CD14-positive monocyte (primary cell): ENCODE measurements around the gene TIAM1. TPM values are rescaled to one million over a fixed set of nuclear protein-coding genes. Genes with fewer than 3 reads are reported as not detected.

Experiments
- DNase-seq, 3 donors: peaks; one replicate each; pipeline ENCODE4 v3.0.0-alpha.2; 2011 to 2022
- H2AFZ ChIP-seq: 2 replicates; pipeline ENCODE4 v1.6.0; 2012; ENCODE audit warnings: mild to moderate bottlenecking, low read depth, low read length, inconsistent platforms; ENCODE audit not compliant: insufficient read depth, poor library complexity, severe bottlenecking
- H3K27ac ChIP-seq, 2 donors: 1 replicate in 1 of 2; 2 replicates in 1 of 2; pipeline ENCODE4 v1.5.1; 2012 to 2013; ENCODE audit warnings: low read length in 2 of 2, control low read depth in 1 of 2, inconsistent platforms in 1 of 2, low read depth in 1 of 2, mild to moderate bottlenecking in 1 of 2
- H3K27me3 ChIP-seq, 2 donors: one replicate each; pipeline versions ENCODE4 v1.6.0 to v1.6.1; 2011 to 2013; ENCODE audit warnings: low read length in 2 of 2; ENCODE audit not compliant: control insufficient read depth in 2 of 2, insufficient read depth in 2 of 2
- H3K36me3 ChIP-seq, 2 donors: replicated peaks in 1 of 2; 1 replicate in 1 of 2; 2 replicates in 1 of 2; pipeline versions ENCODE4 v1.5.1 to v1.6.1; 2012 to 2013; ENCODE audit warnings: low read length in 2 of 2, control low read depth in 1 of 2, inconsistent platforms in 1 of 2, mild to moderate bottlenecking in 1 of 2; ENCODE audit not compliant: insufficient read depth in 2 of 2, control insufficient read depth in 1 of 2
- H3K4me1 ChIP-seq, 2 donors: 1 replicate in 1 of 2; 2 replicates in 1 of 2; pipeline versions ENCODE4 v1.5.1 to v1.6.1; 2012 to 2013; ENCODE audit warnings: low read length in 2 of 2, control low read depth in 1 of 2, inconsistent platforms in 1 of 2, mild to moderate bottlenecking in 1 of 2, moderate library complexity in 1 of 2; ENCODE audit not compliant: insufficient read depth in 2 of 2, control insufficient read depth in 1 of 2
- H3K4me2 ChIP-seq: replicated peaks from 2 replicates; pipeline ENCODE3; 2012; ENCODE audit warnings: low read length, moderate library complexity, mild to moderate bottlenecking; ENCODE audit not compliant: poor library complexity, severe bottlenecking; ENCODE audit errors: extremely low read depth
- H3K4me3 ChIP-seq, 3 experiments: fragments of 200-600 bp in 1 of 3; sonication (generic) in 1 of 3; replicated peaks in 1 of 3; 1 replicate in 2 of 3; 2 replicates in 1 of 3; pipeline ENCODE4 v1.5.1; 2011 to 2013; ENCODE audit warnings: low read length in 3 of 3, mild to moderate bottlenecking in 3 of 3, control low read depth in 2 of 3, low read depth in 2 of 3, inconsistent platforms in 1 of 3, moderate library complexity in 1 of 3
- H3K79me2 ChIP-seq: 2 replicates; pipeline ENCODE4 v1.6.0; 2012; ENCODE audit warnings: mild to moderate bottlenecking, control low read depth, inconsistent platforms, low read length, moderate library complexity; ENCODE audit not compliant: insufficient read depth
- H3K9ac ChIP-seq: 2 replicates; pipeline ENCODE4 v1.6.0; 2017; ENCODE audit warnings: low read length, mild to moderate bottlenecking; ENCODE audit not compliant: insufficient read depth, poor library complexity, severe bottlenecking
- H3K9me3 ChIP-seq, 2 donors: replicated peaks in 1 of 2; 1 replicate in 1 of 2; 2 replicates in 1 of 2; pipeline versions ENCODE4 v1.5.1 to v1.6.1; 2012 to 2013; ENCODE audit warnings: low read length in 2 of 2, control low read depth in 1 of 2; ENCODE audit not compliant: control insufficient read depth in 1 of 2, insufficient read depth in 1 of 2
- H4K20me1 ChIP-seq: 2 replicates; pipeline ENCODE4 v1.6.0; 2012; ENCODE audit warnings: mild to moderate bottlenecking, low read length, control low read depth, moderate library complexity; ENCODE audit not compliant: insufficient read depth
- H3K27ac Mint-ChIP-seq, 7 donors: one replicate each; pipeline ENCODE4 v1.8.0; 2020; ENCODE audit warnings: mild to moderate bottlenecking in 7 of 7, mixed read lengths in 7 of 7, moderate library complexity in 6 of 7, inconsistent platforms in 2 of 7
- H3K27me3 Mint-ChIP-seq, 3 donors: one replicate each; pipeline ENCODE4 v1.8.0; 2021 to 2022; ENCODE audit warnings: low read depth in 3 of 3, mild to moderate bottlenecking in 3 of 3, mixed read lengths in 3 of 3, moderate library complexity in 3 of 3, inconsistent platforms in 1 of 3
- H3K36me3 Mint-ChIP-seq, 2 donors: one replicate each; pipeline ENCODE4 v1.8.0; 2020; ENCODE audit warnings: mixed read lengths in 2 of 2, inconsistent platforms in 1 of 2, mild to moderate bottlenecking in 1 of 2
- H3K4me1 Mint-ChIP-seq: one replicate; pipeline ENCODE4 v1.8.0; 2020; ENCODE audit warnings: mild to moderate bottlenecking, mixed read lengths
- H3K4me3 Mint-ChIP-seq, 2 donors: one replicate each; pipeline ENCODE4 v1.8.0; 2020; ENCODE audit warnings: mild to moderate bottlenecking in 2 of 2, mixed read lengths in 2 of 2, moderate library complexity in 1 of 2
- H3K9me3 Mint-ChIP-seq, 7 donors: one replicate each; pipeline ENCODE4 v1.8.0; 2020 to 2022; ENCODE audit warnings: mixed read lengths in 7 of 7, mild to moderate bottlenecking in 6 of 7, moderate library complexity in 6 of 7, inconsistent platforms in 2 of 7
- WGBS: methylation state at CpG from one replicate; pipeline ENCODE4 v1.1.5; 2013; ENCODE audit warnings: missing lambda C conversion rate; ENCODE audit not compliant: insufficient coverage; 5-methylcytosine and 5-hydroxymethylcytosine counted together
- intact Hi-C, 2 donors: fragments of 100-400 bp; cut with micrococcal nuclease; formaldehyde crosslinking; loops; one replicate each; pipeline versions ENCODE4 v1.15.0 to v1.15.1; 2023
- polyA plus RNA-seq, 3 donors: library from polyadenylated mRNA; depleted of rRNA in 1 of 3; unstranded in 2 of 3; stranded (reverse) in 1 of 3; fragments of 300-500 nt in 2 of 3; fragments of >200 nt in 1 of 3; fragmentation: Illumina TruSeq in 2 of 3; gene quantifications; 1 replicate in 2 of 3; 2 replicates in 1 of 3; pipeline ENCODE4 v1.2.3, GENCODE V29; 2012 to 2021
- TF ChIP-seq, protein P1 (sequence below): fragments of 200-600 bp; IDR thresholded peaks from one replicate; pipeline ENCODE4 v1.8.0; 2022; ENCODE audit warnings: antibody characterized with exemption, mild to moderate bottlenecking

Gene TIAM1
- polyA plus RNA-seq, 3 donors, result 17.7 to 55.0 (median 45.3) TPM

DNA sequence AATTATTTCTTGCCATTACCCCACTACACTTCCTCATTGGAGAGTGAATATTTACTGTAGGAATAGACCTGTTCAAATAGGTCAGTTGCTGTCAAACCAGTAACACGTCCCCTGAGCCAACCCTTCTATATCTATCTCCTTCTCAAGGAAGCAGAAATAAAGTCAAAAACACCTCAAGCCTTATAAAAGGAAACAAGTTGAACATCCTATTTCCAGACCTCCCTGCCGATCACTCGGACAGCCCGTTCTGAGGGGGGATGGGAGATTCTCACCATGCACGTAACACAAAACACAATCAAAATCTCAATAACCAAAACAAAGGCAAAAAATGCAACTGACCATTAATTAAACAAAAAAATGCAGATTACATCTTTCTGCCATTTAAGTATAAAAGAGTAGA lies 184.3 kb downstream of the TIAM1 start:
- peak overlapping the region; percentile 37 for H3K4me2 ChIP-seq
- H3K4me1 ChIP-seq, result peaks cover 22 to 28% of the 10 kb centered on the region in 2 donors
- Mint-ChIP-seq H3K4me1 (peaks cover 30% of the 10 kb centered on the region), H3K4me3 (peak overlapping the region in 1 of 2 donors; percentile 71), H3K9me3 (peaks cover 5 to 24% (median 19%) of the 10 kb centered on the region in 7 donors), H3K27ac (peak overlapping the region in 3 of 7 donors; percentile 13 to 82 (median 35)), H3K27me3 (peaks cover 0 to 2% (median 0%) of the 10 kb centered on the region in 3 donors), H3K36me3 (peaks cover 24 to 56% of the 10 kb centered on the region in 2 donors)
- no peaks in the 10 kb centered on the region for H3K79me2 ChIP-seq
- H3K4me3 ChIP-seq, result peak overlapping the region in 1 of 3 experiments; percentile 37
- peaks cover 5 to 59% of the 10 kb centered on the region in 2 donors for H3K36me3 ChIP-seq
- H3K9ac ChIP-seq, result no peak overlapping the region
- no peak overlapping the region for H2AFZ ChIP-seq
- H4K20me1 ChIP-seq, result peaks cover 17% of the 10 kb centered on the region
- no peak for DNase-seq
- H3K27ac ChIP-seq, result no peak overlapping the region
- intact Hi-C loops, result no loop called here
- peaks cover 13 to 24% of the 10 kb centered on the region in 2 donors for H3K9me3 ChIP-seq
- TF ChIP-seq, protein P1, sequence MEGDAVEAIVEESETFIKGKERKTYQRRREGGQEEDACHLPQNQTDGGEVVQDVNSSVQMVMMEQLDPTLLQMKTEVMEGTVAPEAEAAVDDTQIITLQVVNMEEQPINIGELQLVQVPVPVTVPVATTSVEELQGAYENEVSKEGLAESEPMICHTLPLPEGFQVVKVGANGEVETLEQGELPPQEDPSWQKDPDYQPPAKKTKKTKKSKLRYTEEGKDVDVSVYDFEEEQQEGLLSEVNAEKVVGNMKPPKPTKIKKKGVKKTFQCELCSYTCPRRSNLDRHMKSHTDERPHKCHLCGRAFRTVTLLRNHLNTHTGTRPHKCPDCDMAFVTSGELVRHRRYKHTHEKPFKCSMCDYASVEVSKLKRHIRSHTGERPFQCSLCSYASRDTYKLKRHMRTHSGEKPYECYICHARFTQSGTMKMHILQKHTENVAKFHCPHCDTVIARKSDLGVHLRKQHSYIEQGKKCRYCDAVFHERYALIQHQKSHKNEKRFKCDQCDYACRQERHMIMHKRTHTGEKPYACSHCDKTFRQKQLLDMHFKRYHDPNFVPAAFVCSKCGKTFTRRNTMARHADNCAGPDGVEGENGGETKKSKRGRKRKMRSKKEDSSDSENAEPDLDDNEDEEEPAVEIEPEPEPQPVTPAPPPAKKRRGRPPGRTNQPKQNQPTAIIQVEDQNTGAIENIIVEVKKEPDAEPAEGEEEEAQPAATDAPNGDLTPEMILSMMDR, result no peak
- no CpG with 5 or more reads among the region's 5 CpGs for WGBS
- no peaks in the 10 kb centered on the region for H3K27me3 ChIP-seq

GRCh38 chr21:31158789-31159581 lies 185.1 kb downstream of the TIAM1 start:
- Mint-ChIP-seq H3K27ac (peak overlapping the region in 5 of 7 donors; percentile 0 to 66 (median 18)), H3K4me1 (peaks cover 30% of the 10 kb centered on the region), H3K9me3 (peaks cover 9 to 24% (median 17%) of the 10 kb centered on the region in 7 donors), H3K27me3 (peaks cover 0 to 2% (median 0%) of the 10 kb centered on the region in 3 donors), H3K36me3 (peaks cover 28 to 54% of the 10 kb centered on the region in 2 donors), H3K4me3 (peak overlapping the region in 1 of 2 donors; percentile 55)
- peaks cover 13 to 24% of the 10 kb centered on the region in 2 donors for H3K9me3 ChIP-seq
- peak overlapping the region; percentile 37 for H3K4me2 ChIP-seq
- no peak overlapping the region for H2AFZ ChIP-seq
- H3K27me3 ChIP-seq, result no peaks in the 10 kb centered on the region
- H3K36me3 ChIP-seq, result peaks cover 0 to 58% of the 10 kb centered on the region in 2 donors
- peaks cover 22 to 28% of the 10 kb centered on the region in 2 donors for H3K4me1 ChIP-seq
- TF ChIP-seq, protein P1, result no peak
- no peaks in the 10 kb centered on the region for H3K79me2 ChIP-seq
- intact Hi-C loops, result no loop called here
- peak overlapping the region in 1 of 3 experiments; percentile 37 for H3K4me3 ChIP-seq
- peaks cover 21% of the 10 kb centered on the region for H4K20me1 ChIP-seq
- WGBS, result 71% methylated on average over 4 of the region's 8 CpGs
- no peak overlapping the region for H3K9ac ChIP-seq
- H3K27ac ChIP-seq, result peak overlapping the region; percentile 8 to 67
- peak in 1 of 3 donors; percentile 29 for DNase-seq
